ENCODE results near the gene ZBP1.

The ZBP1 gene

GRCh38 chr20:57560554-57561355 is 59.5 kb downstream of the ZBP1 start, which contains the start of gene PCK1:
Gene PCK1 (plus strand): TSS chr20:57561110. CDS start chr20:57561412, 302 bp downstream.
- H3K4ac ChIP-seq (ENCODE audit: low read depth, low read length) = no peak within 1 kb of the TSS

GRCh38 chr20:57559658-57560553 is 60.3 kb downstream of the ZBP1 start:
- no peak overlapping the region for H3K9ac ChIP-seq (ENCODE audit: low read length)
- no peak overlapping the region for H4K5ac ChIP-seq (ENCODE audit: low read length)
- H4K8ac ChIP-seq (ENCODE audit: low read depth, low read length) = no peak overlapping the region
- H3K79me1 ChIP-seq (ENCODE audit: low read length) = no peaks in the 10 kb centered on the region
- H3K18ac ChIP-seq (ENCODE audit: low read length) = no peak overlapping the region
- H3K36me3 ChIP-seq (ENCODE audit: control insufficient read depth, insufficient read depth, low read length) = no peaks in the 10 kb centered on the region
- no peak for DNase-seq
- H3K4me2 ChIP-seq (ENCODE audit: low read length) = no peak overlapping the region
- H3K4me3 ChIP-seq (ENCODE audit: low read length) = no peak overlapping the region
- no peak overlapping the region for H2BK120ac ChIP-seq (ENCODE audit: low read depth, low read length)
- no peak overlapping the region for H3K23ac ChIP-seq (ENCODE audit: low read length)
- no peak overlapping the region for H3K4ac ChIP-seq (ENCODE audit: low read depth, low read length)
- no peaks in the 10 kb centered on the region for H3K27me3 ChIP-seq (ENCODE audit: insufficient read depth, low read length, poor library complexity)
- WGBS (ENCODE audit: extremely low coverage, insufficient coverage, low lambda C conversion rate) = no CpG with 5 or more reads among the region's 8 CpGs
- H2AK5ac ChIP-seq (ENCODE audit: low read length) = no peak overlapping the region
- no peaks in the 10 kb centered on the region for H3K79me2 ChIP-seq (ENCODE audit: control insufficient read depth, insufficient read depth, low read length)
- H2BK5ac ChIP-seq (ENCODE audit: low read length) = no peak overlapping the region
- no peak overlapping the region for H2BK15ac ChIP-seq (replicated peaks; ENCODE audit: low read depth)
- no peaks in the 10 kb centered on the region for H3K4me1 ChIP-seq (ENCODE audit: control insufficient read depth, low read depth, low read length)
- H3K27ac ChIP-seq (ENCODE audit: low read depth, low read length) = no peak overlapping the region
- H3K56ac ChIP-seq (ENCODE audit: low read length) = no peak overlapping the region

More at GRCh38 chr20:57560554-57561355, 59.5 kb downstream of the ZBP1 start, which contains the start of gene PCK1:
- no peak within 1 kb of the TSS for H3K56ac ChIP-seq (ENCODE audit: low read length)
- H3K18ac ChIP-seq (ENCODE audit: low read length) = no peak within 1 kb of the TSS
- H4K8ac ChIP-seq (ENCODE audit: low read depth, low read length) = no peak within 1 kb of the TSS
- H2BK5ac ChIP-seq (ENCODE audit: low read length) = no peak within 1 kb of the TSS
- WGBS (ENCODE audit: extremely low coverage, insufficient coverage, low lambda C conversion rate) = no CpG with 5 or more reads among the region's 14 CpGs
- no peak within 1 kb of the TSS for H3K27ac ChIP-seq (ENCODE audit: low read depth, low read length)
- H2AK5ac ChIP-seq (ENCODE audit: low read length) = no peak within 1 kb of the TSS
- H3K4me2 ChIP-seq (ENCODE audit: low read length) = no peak within 1 kb of the TSS
- no peak for DNase-seq
- no peak within 1 kb of the TSS for H2BK15ac ChIP-seq (replicated peaks; ENCODE audit: low read depth)
- no peak within 1 kb of the TSS for H3K9ac ChIP-seq (ENCODE audit: low read length)
- H3K23ac ChIP-seq (ENCODE audit: low read length) = peak within 1 kb of the TSS; percentile 39
- H3K27me3 ChIP-seq (ENCODE audit: insufficient read depth, low read length, poor library complexity) = no peaks in the 10 kb centered on the region
- no peak within 1 kb of the TSS for H2BK120ac ChIP-seq (ENCODE audit: low read depth, low read length)
- no peak within 1 kb of the TSS for H4K5ac ChIP-seq (ENCODE audit: low read length)
- H3K79me2 ChIP-seq (ENCODE audit: control insufficient read depth, insufficient read depth, low read length) = no peaks in the 10 kb centered on the region
- H3K4me1 ChIP-seq (ENCODE audit: control insufficient read depth, low read depth, low read length) = no peaks in the 10 kb centered on the region
- H3K79me1 ChIP-seq (ENCODE audit: low read length) = no peaks in the 10 kb centered on the region
- no peak within 1 kb of the TSS for H3K4me3 ChIP-seq (ENCODE audit: low read length)
- no peaks in the 10 kb centered on the region for H3K36me3 ChIP-seq (ENCODE audit: control insufficient read depth, insufficient read depth, low read length)

- Histone ChIP-seq H3K23ac (ENCODE audit: low read length) (no peak overlapping the region), H3K27ac (ENCODE audit: low read depth, low read length) (no peak overlapping the region), H3K4ac (ENCODE audit: low read depth, low read length) (no peak overlapping the region), H3K4me1 (ENCODE audit: control insufficient read depth, low read depth, low read length) (no peaks in the 10 kb centered on the region), H2BK120ac (ENCODE audit: low read depth, low read length) (no peak overlapping the region), H4K5ac (ENCODE audit: low read length) (no peak overlapping the region), H3K4me2 (ENCODE audit: low read length) (no peak overlapping the region), H3K27me3 (ENCODE audit: insufficient read depth, low read length, poor library complexity) (no peaks in the 10 kb centered on the region), H3K56ac (ENCODE audit: low read length) (no peak overlapping the region), H2BK15ac (replicated peaks; ENCODE audit: low read depth) (no peak overlapping the region), H3K79me2 (ENCODE audit: control insufficient read depth, insufficient read depth, low read length) (no peaks in the 10 kb centered on the region), H3K18ac (ENCODE audit: low read length) (no peak overlapping the region), H3K79me1 (ENCODE audit: low read length) (no peaks in the 10 kb centered on the region), H2BK5ac (ENCODE audit: low read length) (no peak overlapping the region), H4K8ac (ENCODE audit: low read depth, low read length) (no peak overlapping the region), H3K36me3 (ENCODE audit: control insufficient read depth, insufficient read depth, low read length) (no peaks in the 10 kb centered on the region), H3K9ac (ENCODE audit: low read length) (no peak overlapping the region), H3K4me3 (ENCODE audit: low read length) (no peak overlapping the region), H2AK5ac (ENCODE audit: low read length) (no peak overlapping the region)
- DNase-seq = no peak
- WGBS (ENCODE audit: extremely low coverage, insufficient coverage, low lambda C conversion rate) = no CpG with 5 or more reads among the region's 10 CpGs
Observed at GRCh38 chr20:57559289-57559634, 61.0 kb downstream of the ZBP1 start.

- H3K79me1 ChIP-seq (ENCODE audit: low read length) = no peaks in the 10 kb centered on the region
- H3K4me2 ChIP-seq (ENCODE audit: low read length) = no peak overlapping the region
- no CpG with 5 or more reads among the region's 15 CpGs for WGBS (ENCODE audit: extremely low coverage, insufficient coverage, low lambda C conversion rate)
- no peaks in the 10 kb centered on the region for H3K27me3 ChIP-seq (ENCODE audit: insufficient read depth, low read length, poor library complexity)
- H3K27ac ChIP-seq (ENCODE audit: low read depth, low read length) = no peak overlapping the region
- H3K4me1 ChIP-seq (ENCODE audit: control insufficient read depth, low read depth, low read length) = no peaks in the 10 kb centered on the region
- no peaks in the 10 kb centered on the region for H3K79me2 ChIP-seq (ENCODE audit: control insufficient read depth, insufficient read depth, low read length)
- H3K36me3 ChIP-seq (ENCODE audit: control insufficient read depth, insufficient read depth, low read length) = no peaks in the 10 kb centered on the region
- no peak overlapping the region for H3K23ac ChIP-seq (ENCODE audit: low read length)
- DNase-seq = no peak
- no peak overlapping the region for H2BK15ac ChIP-seq (replicated peaks; ENCODE audit: low read depth)
- H3K56ac ChIP-seq (ENCODE audit: low read length) = no peak overlapping the region
- no peak overlapping the region for H3K18ac ChIP-seq (ENCODE audit: low read length)
- H3K9ac ChIP-seq (ENCODE audit: low read length) = no peak overlapping the region
- no peak overlapping the region for H3K4ac ChIP-seq (ENCODE audit: low read depth, low read length)
- H3K4me3 ChIP-seq (ENCODE audit: low read length) = no peak overlapping the region
- no peak overlapping the region for H2BK120ac ChIP-seq (ENCODE audit: low read depth, low read length)
- H2BK5ac ChIP-seq (ENCODE audit: low read length) = no peak overlapping the region
- no peak overlapping the region for H4K5ac ChIP-seq (ENCODE audit: low read length)
- H2AK5ac ChIP-seq (ENCODE audit: low read length) = no peak overlapping the region
- H4K8ac ChIP-seq (ENCODE audit: low read depth, low read length) = no peak overlapping the region
Observed at GRCh38 chr20:57558614-57559288, 61.5 kb downstream of the ZBP1 start.

GRCh38 chr20:57557926-57558613 is 62.2 kb downstream of the ZBP1 start:
- Histone ChIP-seq H2BK15ac (replicated peaks; ENCODE audit: low read depth) (no peak overlapping the region), H3K36me3 (ENCODE audit: control insufficient read depth, insufficient read depth, low read length) (no peaks in the 10 kb centered on the region), H3K27ac (ENCODE audit: low read depth, low read length) (no peak overlapping the region), H3K23ac (ENCODE audit: low read length) (no peak overlapping the region), H3K4me2 (ENCODE audit: low read length) (no peak overlapping the region), H3K4me3 (ENCODE audit: low read length) (no peak overlapping the region), H3K4ac (ENCODE audit: low read depth, low read length) (no peak overlapping the region), H3K18ac (ENCODE audit: low read length) (no peak overlapping the region), H3K79me2 (ENCODE audit: control insufficient read depth, insufficient read depth, low read length) (no peaks in the 10 kb centered on the region), H4K5ac (ENCODE audit: low read length) (no peak overlapping the region), H4K8ac (ENCODE audit: low read depth, low read length) (no peak overlapping the region), H3K9ac (ENCODE audit: low read length) (no peak overlapping the region), H2BK120ac (ENCODE audit: low read depth, low read length) (no peak overlapping the region), H3K27me3 (ENCODE audit: insufficient read depth, low read length, poor library complexity) (no peaks in the 10 kb centered on the region), H3K56ac (ENCODE audit: low read length) (no peak overlapping the region), H3K4me1 (ENCODE audit: control insufficient read depth, low read depth, low read length) (no peaks in the 10 kb centered on the region), H2BK5ac (ENCODE audit: low read length) (no peak overlapping the region), H3K79me1 (ENCODE audit: low read length) (no peaks in the 10 kb centered on the region), H2AK5ac (ENCODE audit: low read length) (no peak overlapping the region)
- WGBS (ENCODE audit: extremely low coverage, insufficient coverage, low lambda C conversion rate) = no CpG with 5 or more reads among the region's 9 CpGs
- no peak for DNase-seq
